NCI-H2196 treated with DMSO at 0.1 percent for 48 hours (cell line): Measurements from ENCODE around the gene SHE.
"Not testable (repeated sequence)": the region's sequence is repeated elsewhere in the genome, so short reads cannot be mapped to it uniquely, and the experiment has no call there.

Experiments
- DNase-seq: peaks from one replicate; lab custom pipeline; 2025; ENCODE audit not compliant: unreplicated experiment; lab: John Stamatoyannopoulos, UW

Gene SHE

DNA sequence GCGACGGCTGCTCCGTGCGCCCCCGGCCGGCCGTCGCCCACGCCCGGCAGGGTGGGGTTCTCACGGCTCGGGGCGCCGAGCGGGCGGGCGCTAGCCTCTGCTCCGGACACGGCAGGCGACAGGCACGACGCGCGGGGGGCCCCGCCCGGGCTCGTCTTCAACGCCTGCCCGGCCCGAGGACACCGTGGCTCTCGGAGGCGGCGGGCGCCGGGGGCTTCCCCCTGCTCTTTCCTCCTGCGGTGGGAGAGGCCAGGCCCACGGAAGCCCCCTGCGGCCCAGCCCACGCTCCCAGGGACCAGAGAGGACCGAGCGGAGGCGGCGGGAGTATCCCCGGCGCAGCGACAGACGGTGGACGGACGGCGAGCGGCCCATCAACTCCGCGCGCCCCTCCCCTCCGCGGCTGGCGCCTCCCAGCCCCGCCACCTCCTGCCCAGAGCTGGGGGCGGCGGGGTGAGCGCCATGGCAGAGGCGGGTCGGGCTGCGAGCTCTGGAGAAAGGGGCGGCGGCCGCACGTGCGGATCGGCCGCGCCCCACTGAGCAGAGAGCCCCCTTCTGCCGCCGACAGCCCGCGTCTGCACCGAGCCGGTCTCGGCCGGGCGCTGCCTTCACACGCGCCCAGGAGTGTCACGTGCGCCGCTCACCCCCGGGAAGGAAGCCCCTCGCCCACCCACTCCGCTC is at the start of gene SHE, which contains the start of gene TDRD10:
Gene SHE (minus strand): TSS at position 347 of the 678 bp plus-strand sequence. CDS start 386 bp downstream, outside the sequence.
Gene TDRD10 (plus strand): TSS at position 154 of the 678 bp plus-strand sequence. CDS start 4,685 bp downstream, outside the sequence.
- DNase-seq, result no peak

DNA sequence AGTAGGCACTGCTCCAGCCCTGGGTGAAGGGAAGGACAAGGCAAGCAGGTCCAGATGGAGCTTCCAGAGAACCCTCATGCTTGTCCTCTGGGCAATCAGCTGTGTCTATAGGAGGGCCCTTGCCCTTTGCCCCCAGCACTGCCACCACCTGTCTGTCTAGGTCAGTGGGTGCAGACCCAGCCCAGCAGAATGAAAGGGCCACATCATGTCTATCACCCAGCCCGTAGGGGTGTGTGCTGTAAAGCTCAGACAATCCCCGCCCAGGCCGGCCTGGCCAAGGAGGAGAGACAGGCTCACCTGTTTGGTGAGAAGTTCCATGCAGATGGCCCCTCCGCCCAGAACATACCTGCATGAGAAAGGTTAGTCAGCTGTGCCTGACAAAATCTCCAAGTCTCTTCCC is 49.3 kb upstream of the SHE start:
- no peak for DNase-seq

DNA sequence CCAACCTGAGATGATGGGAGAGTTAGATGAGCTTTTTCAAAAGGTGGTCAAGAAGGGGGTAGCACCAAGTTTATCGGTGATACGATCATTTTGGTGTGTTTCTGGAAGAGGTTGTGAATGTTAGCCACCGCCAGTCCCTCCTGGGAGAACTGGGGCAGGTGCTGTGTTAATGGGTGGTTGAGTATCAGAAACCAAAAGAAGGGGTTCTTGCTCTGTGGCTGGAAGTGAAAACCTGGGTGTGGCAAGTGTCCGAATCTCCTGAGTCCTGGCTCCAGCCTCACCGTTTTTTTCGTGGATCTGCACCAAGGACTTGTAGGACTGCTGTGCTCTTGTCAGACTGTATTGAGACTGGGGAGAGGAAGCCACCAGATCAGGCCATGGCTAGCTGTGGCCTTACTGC is 48.4 kb upstream of the SHE start:
- no peak for DNase-seq

- DNase-seq, result no peak
Measured at GRCh38 chr1:154550070-154550469, 47.9 kb upstream of the SHE start.

- DNase-seq, result no peak
Measured at GRCh38 chr1:154549202-154549770, 47.1 kb upstream of the SHE start.

DNA sequence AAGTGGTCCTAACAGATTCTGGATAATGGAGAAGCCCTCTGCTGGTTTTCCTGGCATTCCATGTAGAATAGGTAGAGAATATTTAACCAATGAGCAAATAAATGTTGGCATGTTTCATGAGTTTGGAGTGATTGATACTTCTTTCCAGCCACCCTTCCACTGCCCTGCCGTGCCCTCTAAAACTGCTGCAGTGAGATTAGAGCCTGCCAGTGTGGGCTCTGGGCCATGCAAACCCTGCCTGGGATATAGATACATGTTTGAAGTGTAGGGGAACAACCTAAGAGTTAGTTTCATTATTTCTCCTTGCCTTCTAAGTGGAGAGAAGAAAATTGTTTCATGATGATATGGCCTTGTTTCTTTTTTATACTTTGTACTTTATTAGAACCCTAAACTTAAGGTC is 45.8 kb upstream of the SHE start:
- no peak for DNase-seq

GRCh38 chr1:154547105-154547732 is 45.0 kb upstream of the SHE start:
- DNase-seq, result no peak

- DNase-seq, result peak; percentile 58
Measured at GRCh38 chr1:154546264-154547063, 44.3 kb upstream of the SHE start.

DNA sequence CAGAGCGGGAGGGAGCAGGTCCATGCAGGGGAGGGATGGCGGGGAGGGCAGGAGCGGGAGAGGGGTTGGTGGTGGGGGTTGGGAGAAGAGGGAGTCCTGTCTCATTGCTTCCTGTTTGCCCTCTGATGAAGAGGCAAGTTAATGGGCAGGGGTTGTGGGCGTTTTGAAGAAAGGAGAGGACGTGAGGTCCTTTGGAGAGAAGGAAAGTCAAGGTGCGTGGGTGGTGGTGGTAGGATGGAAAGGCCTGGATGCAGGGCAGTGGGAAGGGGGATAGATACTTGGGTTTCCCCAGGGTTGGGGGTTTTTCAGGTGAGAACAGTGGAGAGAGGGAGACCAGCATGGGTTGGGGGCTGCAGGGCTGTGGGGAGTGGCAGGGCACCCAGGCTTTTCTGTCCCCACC is 39.0 kb upstream of the SHE start:
- no peak for DNase-seq

- DNase-seq, result no peak
Measured at GRCh38 chr1:154539486-154540483, 37.6 kb upstream of the SHE start.

DNA sequence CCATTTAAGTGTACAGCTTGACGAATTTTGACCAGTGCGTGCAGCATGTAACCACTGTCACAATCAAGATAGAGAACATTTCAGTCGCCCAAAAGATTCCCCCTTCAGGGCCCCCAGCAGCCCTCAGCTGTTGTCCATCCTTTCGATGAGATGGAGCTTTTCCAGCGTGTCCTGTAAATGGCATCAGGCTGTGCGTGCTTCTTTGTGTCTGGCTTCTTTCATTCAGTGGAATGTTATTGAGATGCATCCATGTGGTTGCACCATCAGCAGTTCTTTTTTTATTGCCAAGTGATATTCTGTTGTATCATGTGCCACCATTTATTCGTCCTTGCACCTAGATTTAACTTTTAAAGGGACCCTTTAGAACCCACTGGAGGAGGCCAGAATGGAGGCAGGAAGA is 34.4 kb upstream of the SHE start:
- no peak for DNase-seq

- no peak for DNase-seq
Measured at GRCh38 chr1:154533952-154534844, 32.0 kb upstream of the SHE start.

GRCh38 chr1:154531950-154532349 is 29.7 kb upstream of the SHE start:
- DNase-seq, result not testable (repeated sequence)

DNA sequence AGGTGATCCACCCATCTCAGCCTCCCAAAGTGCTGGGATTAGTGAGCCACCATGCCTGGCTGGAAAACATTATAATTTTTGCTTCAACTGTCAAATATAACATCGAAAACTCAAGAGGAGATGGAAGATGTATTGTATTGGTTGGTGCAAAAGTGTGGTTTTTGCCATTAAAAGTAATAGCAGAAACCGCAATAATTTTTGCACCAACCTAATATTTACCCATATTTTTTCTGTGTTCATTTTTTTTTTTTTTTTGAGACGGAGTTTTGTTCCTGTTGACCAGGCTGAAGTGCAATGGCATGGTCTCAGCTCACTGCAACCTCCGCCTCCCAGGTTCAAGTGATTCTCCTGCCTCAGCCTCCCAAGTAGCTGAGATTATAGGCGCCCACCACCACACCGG is 27.1 kb upstream of the SHE start:
- DNase-seq, result no peak

- peak; percentile 12 for DNase-seq
Measured at GRCh38 chr1:154527192-154527591, 25.0 kb upstream of the SHE start.

GRCh38 chr1:154524881-154525280 is 22.7 kb upstream of the SHE start:
- DNase-seq, result no peak

- DNase-seq, result no peak
Measured at GRCh38 chr1:154521695-154522094, 19.5 kb upstream of the SHE start.

- DNase-seq, result no peak
Measured at GRCh38 chr1:154520333-154520732, 18.1 kb upstream of the SHE start.

GRCh38 chr1:154519591-154519991 is 17.4 kb upstream of the SHE start:
- no peak for DNase-seq
